Stimulated activated naive CD8-positive, alpha-beta T cell treated with anti-CD3 and anti-CD28 coated beads, Interleukin-15, Interleukin-2, amounts not matched to agents 100 U/mL and 50 U/mL, for 24 hours (primary cell): ENCODE results near the gene TMCC2.
"Not testable (repeated sequence)": the region's sequence is repeated elsewhere in the genome, so short reads cannot be mapped to it uniquely, and the experiment has no call there.

Experiments
- ATAC-seq: fragments of 150-1000 bp; cut with Tn5 transposase; one replicate; pipeline ENCODE4 v1.10.0; 2021
- DNase-seq: peaks from one replicate; pipeline ENCODE4 v3.0.0; 2021

The TMCC2 gene

GRCh38 chr1:205211839-205212536, 15.8 kb upstream of the TMCC2 start:
- DNase-seq: no peak
- peak; percentile 28 for ATAC-seq

- no peak for ATAC-seq
- DNase-seq: no peak
These were observed 13.0 kb upstream of the TMCC2 start for GRCh38 chr1:205214756-205215155.

- DNase-seq (no peak), ATAC-seq (no peak)
These were observed 11.2 kb upstream of the TMCC2 start for GRCh38 chr1:205216588-205216987.

GRCh38 chr1:205217418-205217817, 10.3 kb upstream of the TMCC2 start:
- no peak for DNase-seq
- no peak for ATAC-seq

- DNase-seq (no peak), ATAC-seq (no peak)
These were observed 7.3 kb upstream of the TMCC2 start for GRCh38 chr1:205220421-205220820.

GRCh38 chr1:205224736-205225135, 3.0 kb upstream of the TMCC2 start:
- DNase-seq (no peak), ATAC-seq (no peak)

GRCh38 chr1:205225901-205226765, 1.6 kb upstream of the TMCC2 start:
- ATAC-seq (no peak), DNase-seq (no peak)

GRCh38 chr1:205226868-205227583, 720 bp upstream of the TMCC2 start:
- ATAC-seq (no peak), DNase-seq (no peak)

GRCh38 chr1:205228093-205228521, 361 bp downstream of the TMCC2 start:
- ATAC-seq (peak; percentile 1), DNase-seq (no peak)

- ATAC-seq: peak; percentile 67
- peak; percentile 76 for DNase-seq
These were observed 1.7 kb downstream of the TMCC2 start for GRCh38 chr1:205229399-205229871.

GRCh38 chr1:205229916-205230700, 2.4 kb downstream of the TMCC2 start:
- no peak for DNase-seq

GRCh38 chr1:205230982-205231381, 3.2 kb downstream of the TMCC2 start:
- ATAC-seq: no peak
- DNase-seq: no peak

More at GRCh38 chr1:205229916-205230700, 2.4 kb downstream of the TMCC2 start:
- no peak for ATAC-seq

GRCh38 chr1:205232127-205232820, 4.5 kb downstream of the TMCC2 start:
- no peak for DNase-seq
- no peak for ATAC-seq

- DNase-seq: no peak
- no peak for ATAC-seq
These were observed 5.2 kb downstream of the TMCC2 start for GRCh38 chr1:205232945-205233397.

- ATAC-seq, DNase-seq: not testable (repeated sequence)
These were observed 6.2 kb downstream of the TMCC2 start for GRCh38 chr1:205233986-205234385.

GRCh38 chr1:205235951-205236350, 8.2 kb downstream of the TMCC2 start:
- no peak for DNase-seq
- ATAC-seq: no peak

- ATAC-seq: no peak
These were observed 8.8 kb downstream of the TMCC2 start for GRCh38 chr1:205236526-205236925.

GRCh38 chr1:205236951-205237475, 9.3 kb downstream of the TMCC2 start:
- ATAC-seq (no peak), DNase-seq (no peak)

More at GRCh38 chr1:205236526-205236925, 8.8 kb downstream of the TMCC2 start:
- DNase-seq: no peak

GRCh38 chr1:205237526-205238484, 10.1 kb downstream of the TMCC2 start:
- ATAC-seq: peak; percentile 95
- peak; percentile 70 for DNase-seq
